ENCODE results near the gene HDAC6.

GRCh38 chrX:48824066-48824465 lies 22.2 kb downstream of the HDAC6 start:
- TF ChIP-seq, protein P1, sequence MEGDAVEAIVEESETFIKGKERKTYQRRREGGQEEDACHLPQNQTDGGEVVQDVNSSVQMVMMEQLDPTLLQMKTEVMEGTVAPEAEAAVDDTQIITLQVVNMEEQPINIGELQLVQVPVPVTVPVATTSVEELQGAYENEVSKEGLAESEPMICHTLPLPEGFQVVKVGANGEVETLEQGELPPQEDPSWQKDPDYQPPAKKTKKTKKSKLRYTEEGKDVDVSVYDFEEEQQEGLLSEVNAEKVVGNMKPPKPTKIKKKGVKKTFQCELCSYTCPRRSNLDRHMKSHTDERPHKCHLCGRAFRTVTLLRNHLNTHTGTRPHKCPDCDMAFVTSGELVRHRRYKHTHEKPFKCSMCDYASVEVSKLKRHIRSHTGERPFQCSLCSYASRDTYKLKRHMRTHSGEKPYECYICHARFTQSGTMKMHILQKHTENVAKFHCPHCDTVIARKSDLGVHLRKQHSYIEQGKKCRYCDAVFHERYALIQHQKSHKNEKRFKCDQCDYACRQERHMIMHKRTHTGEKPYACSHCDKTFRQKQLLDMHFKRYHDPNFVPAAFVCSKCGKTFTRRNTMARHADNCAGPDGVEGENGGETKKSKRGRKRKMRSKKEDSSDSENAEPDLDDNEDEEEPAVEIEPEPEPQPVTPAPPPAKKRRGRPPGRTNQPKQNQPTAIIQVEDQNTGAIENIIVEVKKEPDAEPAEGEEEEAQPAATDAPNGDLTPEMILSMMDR (conservative IDR thresholded peaks at IDR 0.05) = no peak
- TF ChIP-seq ZFX (IDR thresholded peaks at IDR 0.05) = no peak
